Stimulated activated CD4-positive, alpha-beta T cell treated with anti-CD3 and anti-CD28 coated beads, Interleukin-12 subunit alpha, Interleukin-12 subunit beta, amount 100 ng/mL, for 4 hours (primary cell): ENCODE data around the gene PLEKHG4.

ENCODE experiments used
- DNase-seq: peaks from one replicate; pipeline ENCODE4 v3.0.0-alpha.2; 2020

The PLEKHG4 gene

GRCh38 chr16:67246081-67246755, 33.1 kb upstream of the PLEKHG4 start:
- DNase-seq: peak; percentile 44

DNA sequence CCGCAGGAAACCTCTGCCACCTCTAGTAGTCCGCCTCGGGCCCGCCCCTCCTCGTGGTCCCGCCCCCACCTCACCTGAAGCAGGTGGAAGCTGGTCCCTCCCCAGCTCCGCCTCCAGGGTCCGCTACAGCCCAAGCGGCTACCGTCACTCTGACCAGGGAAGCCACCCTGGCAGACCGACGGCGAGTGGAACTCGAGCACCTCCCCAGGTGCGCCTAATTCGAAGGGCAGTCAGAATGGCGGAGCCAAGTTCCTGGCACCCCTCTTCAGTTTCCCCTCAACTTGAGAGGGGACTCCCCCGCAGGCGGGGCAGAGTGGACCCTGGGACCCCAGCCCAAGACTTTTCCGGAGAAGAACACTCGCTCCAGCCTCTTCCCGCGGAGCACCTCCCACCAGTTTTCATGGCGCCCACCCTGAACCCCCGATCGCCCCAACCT, 32.6 kb upstream of the PLEKHG4 start:
- peak; percentile 51 for DNase-seq

DNA sequence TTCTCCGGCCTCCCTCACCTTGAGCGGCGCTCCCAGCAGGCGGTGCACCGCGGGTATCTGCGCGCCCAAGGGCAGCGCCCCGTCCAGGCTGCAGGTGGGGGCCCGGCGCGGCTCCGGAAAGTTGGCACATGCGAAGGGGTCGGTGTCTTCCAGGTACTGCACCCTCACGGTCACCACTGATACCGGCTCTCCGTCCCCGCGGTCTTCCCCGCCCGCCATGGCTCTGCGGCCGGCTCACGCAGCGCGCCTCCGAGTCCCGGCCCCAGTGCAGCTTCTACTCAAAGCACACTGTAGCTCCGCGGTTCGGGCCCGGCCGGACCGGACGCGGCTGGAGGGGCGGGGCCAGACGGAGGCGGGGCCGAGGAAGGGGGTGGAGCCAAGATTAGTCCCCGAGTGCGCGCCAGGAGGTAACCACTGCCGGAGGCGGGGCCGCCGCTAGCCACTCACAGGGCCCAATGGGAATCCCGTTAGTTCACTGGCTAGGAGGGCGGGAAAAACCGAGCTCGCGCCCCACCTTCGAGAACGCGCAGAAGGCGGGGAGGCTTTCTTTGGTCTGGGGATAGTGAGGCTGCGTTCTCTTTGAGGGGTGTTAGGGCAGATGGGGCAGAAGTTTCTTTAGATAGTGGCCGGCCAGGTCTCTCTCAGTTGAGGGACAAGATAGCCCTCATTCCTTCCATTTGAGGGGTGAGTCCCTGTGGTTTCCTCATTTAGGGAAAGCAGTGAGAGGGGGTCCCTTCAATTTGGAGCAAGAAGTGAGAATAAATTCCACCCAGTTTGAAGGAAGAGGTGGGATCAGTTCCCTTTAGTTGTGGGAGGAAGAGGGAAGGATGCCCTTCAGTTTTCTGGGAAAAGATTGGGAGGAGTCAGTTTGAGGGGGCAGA, 31.9 kb upstream of the PLEKHG4 start, which contains the start of gene FHOD1:
TSS of gene FHOD1 (minus strand) at position 290 of the 881 bp plus-strand sequence. CDS start at position 219, 71 bp downstream.
- peak; percentile 98 for DNase-seq

- no peak for DNase-seq
Measured at GRCh38 chr16:67248073-67248400, 31.3 kb upstream of the PLEKHG4 start.

DNA sequence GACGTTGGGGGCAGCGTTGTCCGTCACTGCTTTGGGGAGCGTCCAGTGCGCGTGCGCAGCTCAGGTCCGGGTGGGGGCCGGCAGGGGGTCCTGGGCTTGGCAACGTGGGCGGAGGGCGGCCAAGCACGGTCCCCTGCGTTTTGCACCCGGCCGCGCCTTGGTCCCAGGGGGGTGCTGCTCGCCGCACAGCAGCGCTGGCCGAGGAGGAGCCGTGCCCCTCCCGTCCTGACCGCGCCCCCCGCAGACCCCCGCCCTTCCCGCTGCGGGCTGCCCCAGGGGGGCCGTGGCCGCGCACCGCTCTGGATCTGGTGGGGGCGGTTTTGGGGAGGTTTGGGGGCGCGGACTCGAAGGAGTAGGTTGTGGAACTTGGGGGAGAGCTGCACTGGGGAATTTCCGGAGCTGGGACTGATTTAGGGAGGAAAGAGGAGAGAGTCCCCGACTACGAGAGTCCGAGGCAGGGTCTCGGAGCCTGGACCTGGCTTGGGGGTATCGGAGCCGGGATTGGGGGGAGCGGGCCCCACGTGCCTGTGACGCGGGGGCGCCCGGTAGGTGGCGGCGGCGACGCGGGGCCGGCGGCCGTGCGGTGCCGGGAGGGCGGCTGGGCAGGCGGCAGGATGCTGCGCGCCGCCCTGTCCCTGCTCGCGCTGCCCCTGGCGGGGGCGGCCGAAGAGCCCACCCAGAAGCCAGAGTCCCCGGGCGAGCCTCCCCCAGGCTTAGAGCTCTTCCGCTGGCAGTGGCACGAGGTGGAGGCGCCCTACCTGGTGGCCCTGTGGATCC, 30.7 kb upstream of the PLEKHG4 start, which contains the start of gene SLC9A5:
TSS of gene SLC9A5 (plus strand) at position 579 of the 777 bp plus-strand sequence. CDS start at position 615, 36 bp downstream.
- peak; percentile 34 for DNase-seq

- no peak for DNase-seq
Measured at GRCh38 chr16:67249178-67250044, 29.9 kb upstream of the PLEKHG4 start.

DNA sequence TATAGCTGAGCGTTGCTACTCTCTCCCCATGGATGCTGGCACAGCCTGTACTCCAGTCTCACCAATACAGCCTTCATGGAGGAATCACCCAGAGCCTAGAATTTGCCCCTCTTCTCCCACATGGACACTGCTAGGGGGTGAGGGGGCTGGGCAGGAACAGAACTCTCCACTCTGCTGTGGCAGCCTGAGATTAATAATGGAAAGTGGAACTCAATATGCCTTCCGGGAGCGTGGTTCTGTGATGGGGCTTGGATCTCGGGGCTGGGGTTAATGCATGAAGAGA, 29.3 kb upstream of the PLEKHG4 start:
- no peak for DNase-seq

DNA sequence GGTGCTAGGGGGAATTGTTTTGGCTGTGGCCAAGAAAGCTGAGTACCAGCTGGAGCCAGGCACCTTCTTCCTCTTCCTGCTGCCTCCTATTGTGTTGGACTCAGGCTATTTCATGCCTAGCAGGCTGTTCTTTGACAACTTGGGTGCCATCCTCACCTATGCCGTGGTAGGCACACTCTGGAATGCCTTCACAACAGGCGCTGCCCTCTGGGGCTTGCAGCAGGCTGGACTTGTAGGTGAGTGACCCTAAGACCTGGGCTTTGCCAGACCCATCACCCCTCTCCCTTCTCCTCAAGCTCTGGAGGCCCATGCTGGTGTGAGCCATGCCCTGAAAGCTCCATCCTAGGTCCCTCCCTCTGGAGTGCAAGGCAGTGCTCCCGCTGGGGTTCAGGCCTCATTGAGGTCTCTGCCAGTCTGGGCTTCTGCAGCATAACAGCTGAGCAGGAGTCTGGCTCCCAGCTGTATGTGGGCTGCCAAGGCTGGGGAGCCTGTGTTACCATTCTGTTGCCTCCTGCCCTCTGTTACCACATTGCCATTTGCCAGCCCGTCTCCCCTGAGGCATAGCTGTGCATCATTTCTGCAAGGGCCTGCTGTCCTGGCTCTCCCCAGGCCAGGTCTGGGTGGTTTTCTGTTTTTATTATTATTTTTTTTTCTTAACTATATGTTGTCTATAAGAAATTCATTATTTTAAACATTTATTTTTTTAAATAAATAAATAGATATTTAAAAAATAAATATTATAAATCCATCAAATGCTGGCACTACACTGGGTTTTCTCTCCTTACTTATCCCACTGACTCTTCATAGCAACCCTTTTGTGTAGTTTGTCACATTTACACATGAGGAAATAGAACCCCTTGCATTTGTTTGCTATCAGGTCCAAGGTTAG, 26.5 kb upstream of the PLEKHG4 start:
- no peak for DNase-seq

GRCh38 chr16:67254801-67255552, 24.4 kb upstream of the PLEKHG4 start:
- DNase-seq: no peak

GRCh38 chr16:67255553-67256221, 23.6 kb upstream of the PLEKHG4 start:
- DNase-seq: no peak

DNA sequence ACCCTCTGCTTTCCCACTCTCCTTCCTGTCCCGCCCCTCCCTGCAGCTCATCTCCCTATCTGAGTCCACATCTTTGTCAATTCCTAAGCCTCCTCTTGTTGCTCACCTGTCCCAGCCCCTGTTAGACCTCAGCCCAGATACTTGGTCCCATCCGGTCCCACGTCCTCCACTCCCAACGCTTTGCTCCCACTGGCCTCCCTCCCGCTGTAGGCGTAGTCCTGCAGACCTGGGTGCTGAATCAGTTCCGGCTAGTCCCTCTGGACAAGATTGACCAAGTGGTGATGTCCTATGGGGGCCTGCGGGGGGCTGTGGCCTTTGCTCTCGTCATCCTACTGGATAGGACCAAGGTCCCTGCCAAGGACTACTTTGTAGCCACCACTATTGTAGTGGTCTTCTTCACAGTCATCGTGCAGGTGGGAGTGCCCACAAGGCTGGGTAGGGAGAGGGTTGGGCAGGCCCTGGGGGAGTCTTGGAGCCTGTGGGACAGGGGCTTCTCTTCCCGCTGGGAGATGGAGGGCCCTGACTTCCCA, 22.6 kb upstream of the PLEKHG4 start:
- no peak for DNase-seq

GRCh38 chr16:67257486-67258160, 21.7 kb upstream of the PLEKHG4 start:
- DNase-seq: no peak

- no peak for DNase-seq
Measured at GRCh38 chr16:67258161-67258835, 21.0 kb upstream of the PLEKHG4 start.

- DNase-seq: no peak
Measured at GRCh38 chr16:67259705-67260104, 19.6 kb upstream of the PLEKHG4 start.

GRCh38 chr16:67260426-67261063, 18.8 kb upstream of the PLEKHG4 start:
- DNase-seq: no peak

DNA sequence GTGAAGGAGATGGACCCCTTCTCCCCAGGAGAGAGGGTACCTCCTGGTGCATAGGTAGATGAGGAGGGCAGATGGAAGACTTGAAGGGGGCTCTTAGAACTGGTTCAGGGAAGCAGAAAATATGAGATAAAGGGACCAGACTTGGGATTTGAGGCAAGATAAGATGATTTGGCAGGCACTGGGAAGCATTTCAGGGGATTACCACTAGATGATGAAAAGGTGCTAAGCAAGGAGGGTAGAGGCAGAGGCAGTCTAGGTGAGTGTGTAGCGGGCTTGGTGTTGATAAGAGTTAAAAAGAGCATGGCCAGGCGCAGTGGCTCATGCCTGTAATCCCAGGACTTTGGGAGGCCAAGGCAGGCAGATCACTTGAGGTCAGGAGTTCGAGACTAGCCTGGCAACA, 16.1 kb upstream of the PLEKHG4 start:
- no peak for DNase-seq

GRCh38 chr16:67264277-67264676, 15.1 kb upstream of the PLEKHG4 start:
- no peak for DNase-seq

GRCh38 chr16:67264866-67265265, 14.5 kb upstream of the PLEKHG4 start:
- DNase-seq: no peak
